Measurements from ENCODE around the gene SUN5.

SUN5 gene

DNA sequence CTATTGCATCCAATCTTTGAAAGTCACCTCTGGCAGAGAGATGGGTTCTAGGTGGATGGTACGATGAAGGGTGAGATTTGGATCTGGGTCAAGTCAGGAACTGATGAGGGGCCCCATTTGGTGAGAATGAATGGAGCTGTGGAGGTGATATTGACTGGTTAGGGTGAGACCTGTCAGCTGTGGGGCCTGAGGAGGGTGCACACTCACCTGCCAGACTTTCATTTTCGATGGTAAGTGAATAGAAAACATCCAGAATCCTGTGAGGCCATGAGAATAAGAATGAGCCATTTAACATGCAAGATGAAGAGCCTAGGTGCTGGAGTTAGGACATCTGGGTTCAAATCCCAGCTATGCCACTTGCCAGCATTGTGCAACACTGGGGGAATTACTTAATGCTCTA, 6.8 kb downstream of the SUN5 start:
- H3K27me3 ChIP-seq (ENCODE audit: control insufficient read depth in 1 of 2, insufficient read depth in 2 of 2, low read length in 2 of 2): no peaks in the 10 kb centered on the region
- H3K9me3 ChIP-seq (ENCODE audit: low read length): no peaks in the 10 kb centered on the region
- H3K4me3 ChIP-seq (ENCODE audit: low read depth in 1 of 2, low read length in 2 of 2): no peak overlapping the region
- no peaks in the 10 kb centered on the region for H3K36me3 ChIP-seq (ENCODE audit: insufficient read depth, low read length)
- H3K27ac ChIP-seq (ENCODE audit: low read depth, low read length): no peak overlapping the region
- no peak overlapping the region for H3K9ac ChIP-seq (ENCODE audit: low read length)
- H3K4me1 ChIP-seq (ENCODE audit: insufficient read depth, low read length): no peaks in the 10 kb centered on the region

DNA sequence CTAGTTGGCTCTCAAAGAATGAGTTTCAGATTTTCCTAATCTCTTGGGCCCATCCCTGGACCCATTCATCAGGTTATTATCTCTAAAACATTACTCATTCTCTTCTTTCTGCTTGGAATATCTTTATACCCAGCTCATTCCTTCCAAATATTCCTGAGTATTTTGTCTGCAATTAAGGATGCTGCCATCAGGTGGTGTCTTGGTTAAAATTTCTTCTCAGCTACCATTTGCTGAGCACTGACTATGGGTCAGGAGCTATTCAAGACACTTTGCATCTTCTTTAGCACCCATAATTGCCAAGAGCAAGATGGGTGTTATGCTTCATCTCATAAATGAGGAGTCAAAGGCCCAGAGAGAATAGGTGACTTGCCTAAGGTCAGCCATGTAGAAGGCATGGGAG, 8.4 kb downstream of the SUN5 start:
- H3K36me3 ChIP-seq (ENCODE audit: insufficient read depth, low read length): no peaks in the 10 kb centered on the region
- no peak overlapping the region for H3K4me3 ChIP-seq (ENCODE audit: low read depth in 1 of 2, low read length in 2 of 2)
- no peak overlapping the region for H3K9ac ChIP-seq (ENCODE audit: low read length)
- H3K27ac ChIP-seq (ENCODE audit: low read depth, low read length): no peak overlapping the region
- H3K27me3 ChIP-seq (ENCODE audit: control insufficient read depth in 1 of 2, insufficient read depth in 2 of 2, low read length in 2 of 2): no peaks in the 10 kb centered on the region
- H3K9me3 ChIP-seq (ENCODE audit: low read length): no peaks in the 10 kb centered on the region
- H3K4me1 ChIP-seq (ENCODE audit: insufficient read depth, low read length): no peaks in the 10 kb centered on the region

DNA sequence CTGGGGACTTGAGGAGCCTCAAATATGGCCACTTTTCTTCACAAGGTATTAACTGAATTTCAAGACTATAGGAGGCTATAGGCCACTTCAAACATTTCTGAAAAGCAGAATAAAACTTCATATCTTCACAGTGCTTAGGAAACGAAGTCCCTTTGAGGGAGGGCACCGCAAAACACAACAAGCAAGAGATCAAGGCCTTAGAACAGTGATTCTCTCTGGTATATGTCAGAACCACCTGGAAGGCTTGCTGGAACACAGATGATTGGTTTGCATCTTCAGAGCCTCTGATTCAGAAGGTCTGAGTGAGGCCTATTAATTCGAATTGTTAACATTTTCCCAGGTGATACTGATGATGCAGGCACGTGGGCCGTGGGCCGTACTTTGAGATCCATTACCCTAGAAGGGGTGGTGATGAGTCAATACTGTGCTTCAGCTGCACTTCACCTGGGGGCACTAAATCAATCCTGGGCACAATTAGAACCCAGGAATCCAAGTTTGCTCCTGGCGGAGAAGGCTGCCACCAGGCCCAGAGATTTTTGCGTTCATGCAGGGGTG, 10.7 kb downstream of the SUN5 start:
- Histone ChIP-seq H3K27me3 (ENCODE audit: control insufficient read depth in 1 of 2, insufficient read depth in 2 of 2, low read length in 2 of 2) (no peaks in the 10 kb centered on the region), H3K36me3 (ENCODE audit: insufficient read depth, low read length) (no peaks in the 10 kb centered on the region), H3K9ac (ENCODE audit: low read length) (no peak overlapping the region), H3K27ac (ENCODE audit: low read depth, low read length) (no peak overlapping the region), H3K9me3 (ENCODE audit: low read length) (no peaks in the 10 kb centered on the region), H3K4me3 (ENCODE audit: low read depth in 1 of 2, low read length in 2 of 2) (no peak overlapping the region), H3K4me1 (ENCODE audit: insufficient read depth, low read length) (no peaks in the 10 kb centered on the region)

DNA sequence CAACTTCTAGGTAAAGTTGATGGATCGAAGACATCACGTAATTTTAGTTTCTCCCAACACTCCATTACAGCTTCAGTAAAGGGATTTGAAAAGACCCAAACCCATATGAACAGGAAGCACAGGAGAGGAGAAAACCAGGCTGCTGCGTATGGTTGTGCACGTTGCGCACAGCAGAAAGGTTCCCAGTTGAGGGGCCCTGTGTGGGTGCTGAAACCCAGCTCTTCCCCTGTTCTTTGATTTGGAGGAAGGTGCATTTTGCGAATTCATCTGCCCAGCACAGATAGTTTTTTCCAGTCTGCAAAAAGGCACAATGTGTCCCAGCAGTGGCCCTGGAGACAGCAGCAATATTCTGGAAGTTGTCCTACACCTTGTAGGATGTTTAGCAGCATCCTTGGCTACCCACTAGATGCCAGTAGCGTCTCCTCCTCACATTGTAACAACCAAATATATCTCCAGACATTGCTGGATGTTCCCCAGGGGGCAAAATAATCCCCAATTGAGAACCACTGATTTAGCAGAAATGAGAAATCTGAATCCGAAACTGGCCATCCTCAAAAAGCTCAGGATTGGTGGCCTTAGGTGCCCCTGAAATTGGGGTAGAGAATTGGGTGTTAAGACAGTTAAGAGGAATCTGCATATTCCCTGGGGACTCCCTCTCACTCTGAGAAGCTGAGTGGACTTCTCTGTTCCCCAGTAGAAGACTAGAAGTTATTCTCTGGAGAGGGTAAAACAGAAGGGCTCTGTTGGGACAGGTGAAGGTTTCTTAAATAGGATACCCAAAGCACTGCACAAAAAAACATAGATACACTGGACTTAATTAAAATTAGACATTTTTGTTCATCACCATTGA, 12.2 kb downstream of the SUN5 start:
- Histone ChIP-seq H3K27ac (ENCODE audit: low read depth, low read length) (no peak overlapping the region), H3K4me1 (ENCODE audit: insufficient read depth, low read length) (no peaks in the 10 kb centered on the region), H3K9me3 (ENCODE audit: low read length) (no peaks in the 10 kb centered on the region), H3K9ac (ENCODE audit: low read length) (no peak overlapping the region), H3K4me3 (ENCODE audit: low read depth in 1 of 2, low read length in 2 of 2) (no peak overlapping the region), H3K36me3 (ENCODE audit: insufficient read depth, low read length) (no peaks in the 10 kb centered on the region), H3K27me3 (ENCODE audit: control insufficient read depth in 1 of 2, insufficient read depth in 2 of 2, low read length in 2 of 2) (no peaks in the 10 kb centered on the region)

DNA sequence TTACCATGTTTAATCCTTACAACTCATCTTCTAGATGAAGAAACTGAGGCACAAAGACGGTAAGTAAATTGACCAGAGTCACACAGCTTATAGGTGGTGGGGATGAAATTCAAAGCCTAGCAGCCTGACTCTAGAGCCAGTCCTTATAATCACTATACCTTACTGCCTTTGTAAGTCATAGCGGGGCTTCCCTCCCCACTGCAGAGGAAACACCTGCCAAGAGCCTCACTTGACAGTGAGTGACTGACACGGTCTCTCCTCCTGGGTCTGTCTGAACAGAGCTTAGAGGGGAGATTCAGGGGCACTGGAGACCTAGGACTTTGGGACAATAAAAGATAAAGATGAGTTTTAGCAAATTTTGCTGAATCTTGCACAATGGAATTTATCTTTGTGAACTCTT, 12.8 kb downstream of the SUN5 start:
- Histone ChIP-seq H3K4me3 (ENCODE audit: low read depth in 1 of 2, low read length in 2 of 2) (no peak overlapping the region), H3K9me3 (ENCODE audit: low read length) (no peaks in the 10 kb centered on the region), H3K4me1 (ENCODE audit: insufficient read depth, low read length) (no peaks in the 10 kb centered on the region), H3K27me3 (ENCODE audit: control insufficient read depth in 1 of 2, insufficient read depth in 2 of 2, low read length in 2 of 2) (no peaks in the 10 kb centered on the region), H3K36me3 (ENCODE audit: insufficient read depth, low read length) (no peaks in the 10 kb centered on the region), H3K9ac (ENCODE audit: low read length) (no peak overlapping the region), H3K27ac (ENCODE audit: low read depth, low read length) (no peak overlapping the region)

DNA sequence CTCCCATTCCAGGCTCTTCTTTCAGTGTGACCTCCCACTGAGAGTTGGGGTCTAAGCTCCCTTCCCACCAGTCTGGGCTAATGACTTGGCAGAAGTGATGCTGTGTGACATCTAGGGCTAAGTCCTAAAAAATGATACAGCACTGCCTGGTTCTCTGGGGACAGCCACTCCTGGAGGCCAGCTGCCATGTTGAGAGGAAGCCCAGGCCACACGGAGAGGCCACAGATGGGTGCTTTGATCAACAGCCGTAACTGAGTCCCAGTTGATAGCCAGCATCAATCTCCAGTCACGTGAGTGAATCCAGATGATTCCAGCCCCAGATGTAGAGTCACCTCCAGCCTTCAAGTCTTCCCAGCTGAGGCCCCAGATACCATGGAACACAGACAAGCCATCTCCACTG, 13.8 kb downstream of the SUN5 start:
- Histone ChIP-seq H3K9me3 (ENCODE audit: low read length) (no peaks in the 10 kb centered on the region), H3K9ac (ENCODE audit: low read length) (no peak overlapping the region), H3K27ac (ENCODE audit: low read depth, low read length) (no peak overlapping the region), H3K4me3 (ENCODE audit: low read depth in 1 of 2, low read length in 2 of 2) (no peak overlapping the region), H3K27me3 (ENCODE audit: control insufficient read depth in 1 of 2, insufficient read depth in 2 of 2, low read length in 2 of 2) (no peaks in the 10 kb centered on the region), H3K4me1 (ENCODE audit: insufficient read depth, low read length) (no peaks in the 10 kb centered on the region), H3K36me3 (ENCODE audit: insufficient read depth, low read length) (no peaks in the 10 kb centered on the region)

DNA sequence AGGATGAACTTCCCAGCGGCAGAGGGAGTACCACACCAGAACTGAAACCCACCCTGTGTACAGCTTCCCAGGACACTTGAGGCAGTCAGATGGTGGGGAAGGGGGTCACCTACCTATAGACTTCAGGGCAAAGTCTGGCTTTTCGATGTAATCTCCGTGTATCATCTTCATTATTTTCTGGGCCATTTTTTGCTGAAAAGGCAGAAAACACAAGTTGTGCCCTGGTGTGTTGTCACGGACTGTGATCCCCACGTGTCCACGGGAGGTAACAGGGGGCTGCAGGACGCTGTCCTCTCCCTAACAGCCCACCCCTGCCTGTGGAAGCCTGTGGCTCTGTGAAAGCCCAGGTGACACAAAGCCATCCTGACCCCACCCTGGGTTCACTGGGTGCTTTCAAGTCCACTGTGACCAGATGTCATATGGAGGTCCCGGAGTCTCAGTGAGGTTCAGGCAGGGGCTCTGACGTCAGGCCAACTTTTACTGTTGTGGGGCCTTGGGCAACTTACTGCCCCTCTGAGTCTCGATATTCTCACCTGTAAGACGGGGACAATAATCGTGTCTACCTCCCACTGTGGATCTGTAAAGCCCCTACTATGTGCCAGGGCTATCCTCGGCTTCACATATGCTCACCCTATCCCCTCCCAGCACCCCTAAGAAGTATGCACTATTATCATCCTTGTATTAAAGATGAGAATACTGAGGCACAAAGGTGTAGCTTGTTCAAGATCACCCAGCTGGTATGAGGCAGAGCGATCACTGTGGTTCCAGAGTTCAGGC, 14.5 kb downstream of the SUN5 start:
- no peak overlapping the region for H3K4me3 ChIP-seq (ENCODE audit: low read depth in 1 of 2, low read length in 2 of 2)
- no peaks in the 10 kb centered on the region for H3K27me3 ChIP-seq (ENCODE audit: control insufficient read depth in 1 of 2, insufficient read depth in 2 of 2, low read length in 2 of 2)
- H3K27ac ChIP-seq (ENCODE audit: low read depth, low read length): no peak overlapping the region
- no peaks in the 10 kb centered on the region for H3K4me1 ChIP-seq (ENCODE audit: insufficient read depth, low read length)
- H3K36me3 ChIP-seq (ENCODE audit: insufficient read depth, low read length): no peaks in the 10 kb centered on the region
- H3K9ac ChIP-seq (ENCODE audit: low read length): no peak overlapping the region
- no peaks in the 10 kb centered on the region for H3K9me3 ChIP-seq (ENCODE audit: low read length)

DNA sequence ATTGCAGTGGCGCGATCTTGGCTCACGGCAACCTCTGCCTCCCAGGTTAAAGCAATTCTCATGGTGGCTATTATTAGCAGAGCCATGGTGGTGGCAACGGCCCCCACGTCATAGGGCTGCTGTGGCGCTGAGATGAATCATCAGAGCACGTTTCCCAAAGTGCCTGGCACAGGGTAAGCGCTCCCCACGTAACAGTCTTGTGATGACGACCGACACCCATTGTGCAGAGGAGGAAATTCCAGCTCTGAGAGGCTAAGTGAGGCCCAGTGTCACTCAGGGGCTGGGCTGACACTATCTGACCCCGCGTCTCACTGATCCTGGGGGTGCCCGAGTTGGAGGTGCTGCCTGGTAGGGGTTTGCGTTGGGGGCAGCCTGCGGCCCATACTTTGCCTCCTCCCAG, 16.2 kb downstream of the SUN5 start:
- H3K36me3 ChIP-seq (ENCODE audit: insufficient read depth, low read length): no peaks in the 10 kb centered on the region
- no peak overlapping the region for H3K9ac ChIP-seq (ENCODE audit: low read length)
- no peaks in the 10 kb centered on the region for H3K27me3 ChIP-seq (ENCODE audit: control insufficient read depth in 1 of 2, insufficient read depth in 2 of 2, low read length in 2 of 2)
- H3K4me3 ChIP-seq (ENCODE audit: low read depth in 1 of 2, low read length in 2 of 2): no peak overlapping the region
- H3K4me1 ChIP-seq (ENCODE audit: insufficient read depth, low read length): no peaks in the 10 kb centered on the region
- no peak overlapping the region for H3K27ac ChIP-seq (ENCODE audit: low read depth, low read length)
- H3K9me3 ChIP-seq (ENCODE audit: low read length): no peaks in the 10 kb centered on the region

DNA sequence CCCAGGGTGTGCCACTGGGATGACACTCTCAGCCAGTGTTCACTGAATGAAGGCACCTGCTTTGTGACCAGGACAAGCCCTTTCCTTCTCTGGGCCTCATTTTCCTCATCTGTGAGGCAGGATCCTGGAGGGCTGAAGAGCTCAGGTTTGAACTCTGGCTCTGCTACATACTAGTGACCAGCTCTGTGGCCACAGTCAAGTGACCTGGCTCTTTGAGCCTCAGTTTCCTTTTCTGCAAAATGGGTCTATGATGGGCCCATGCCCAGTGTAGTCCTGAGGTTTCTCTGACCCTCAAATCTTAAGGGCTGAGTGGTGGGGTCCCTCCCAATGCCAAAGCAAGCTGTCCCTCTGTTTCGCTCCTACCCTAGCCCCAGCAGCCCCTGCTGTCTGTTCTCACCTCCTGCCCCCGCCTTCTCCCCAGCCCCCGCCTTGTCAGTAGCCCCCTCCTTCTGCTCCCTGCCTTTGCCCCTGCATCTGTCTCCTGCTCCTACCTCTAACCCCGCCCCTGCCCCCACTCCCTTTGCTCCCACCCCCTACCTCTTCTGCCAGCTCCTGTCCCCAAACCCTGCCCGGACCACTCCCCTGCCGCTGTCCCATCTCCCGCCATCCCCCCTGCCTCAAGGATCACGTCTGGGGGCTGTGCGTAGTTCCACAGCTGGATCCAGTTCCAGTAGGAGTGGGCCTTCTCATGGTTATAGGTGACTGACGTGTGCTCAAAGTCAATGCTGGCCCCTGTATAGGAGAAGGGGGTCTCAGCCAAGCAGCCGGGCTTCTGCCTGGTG, 17.0 kb downstream of the SUN5 start:
- Histone ChIP-seq H3K27ac (ENCODE audit: low read depth, low read length) (no peak overlapping the region), H3K36me3 (ENCODE audit: insufficient read depth, low read length) (no peaks in the 10 kb centered on the region), H3K9ac (ENCODE audit: low read length) (no peak overlapping the region)

DNA sequence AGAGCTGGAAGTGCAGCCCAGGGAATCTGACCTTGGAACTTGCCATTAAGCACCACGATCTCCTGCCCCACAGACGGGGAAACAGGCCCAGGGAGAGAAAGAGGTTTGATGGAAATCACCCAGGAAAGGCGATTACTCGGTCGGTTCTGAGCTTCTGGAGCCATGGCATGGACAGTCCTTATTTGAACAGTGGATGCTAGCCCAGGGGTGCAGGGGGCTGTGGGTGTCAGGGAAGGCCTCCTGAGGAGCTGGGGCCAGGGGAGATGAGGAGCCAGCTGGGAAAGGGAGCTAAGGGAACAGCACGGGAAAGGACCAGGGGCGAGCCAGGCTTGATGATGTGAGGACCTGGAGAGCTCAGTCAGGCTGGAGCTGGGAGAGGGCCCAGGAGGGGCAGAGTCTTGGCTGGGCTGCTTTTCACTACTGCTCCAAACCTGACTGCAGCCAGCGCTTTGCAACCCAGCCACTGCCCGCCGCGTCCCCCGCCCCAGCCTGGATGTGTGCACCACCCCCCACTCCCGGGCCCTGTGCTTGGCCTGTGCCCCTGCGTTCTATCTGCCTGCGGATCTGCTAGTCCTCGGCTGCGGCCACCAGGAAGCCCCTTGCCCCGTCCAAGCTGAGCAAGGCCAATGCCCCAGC, 17.8 kb downstream of the SUN5 start:
- Histone ChIP-seq H3K9ac (ENCODE audit: low read length) (no peak overlapping the region), H3K4me3 (ENCODE audit: low read depth in 1 of 2, low read length in 2 of 2) (no peak overlapping the region), H3K9me3 (ENCODE audit: low read length) (no peaks in the 10 kb centered on the region), H3K4me1 (ENCODE audit: insufficient read depth, low read length) (no peaks in the 10 kb centered on the region), H3K36me3 (ENCODE audit: insufficient read depth, low read length) (no peaks in the 10 kb centered on the region), H3K27me3 (ENCODE audit: control insufficient read depth in 1 of 2, insufficient read depth in 2 of 2, low read length in 2 of 2) (no peaks in the 10 kb centered on the region), H3K27ac (ENCODE audit: low read depth, low read length) (no peak overlapping the region)

More for the DNA sequence above, 17.0 kb downstream of the SUN5 start:
- no peak overlapping the region for H3K4me3 ChIP-seq (ENCODE audit: low read depth in 1 of 2, low read length in 2 of 2)
- H3K9me3 ChIP-seq (ENCODE audit: low read length): no peaks in the 10 kb centered on the region
- no peaks in the 10 kb centered on the region for H3K4me1 ChIP-seq (ENCODE audit: insufficient read depth, low read length)
- no peaks in the 10 kb centered on the region for H3K27me3 ChIP-seq (ENCODE audit: control insufficient read depth in 1 of 2, insufficient read depth in 2 of 2, low read length in 2 of 2)

DNA sequence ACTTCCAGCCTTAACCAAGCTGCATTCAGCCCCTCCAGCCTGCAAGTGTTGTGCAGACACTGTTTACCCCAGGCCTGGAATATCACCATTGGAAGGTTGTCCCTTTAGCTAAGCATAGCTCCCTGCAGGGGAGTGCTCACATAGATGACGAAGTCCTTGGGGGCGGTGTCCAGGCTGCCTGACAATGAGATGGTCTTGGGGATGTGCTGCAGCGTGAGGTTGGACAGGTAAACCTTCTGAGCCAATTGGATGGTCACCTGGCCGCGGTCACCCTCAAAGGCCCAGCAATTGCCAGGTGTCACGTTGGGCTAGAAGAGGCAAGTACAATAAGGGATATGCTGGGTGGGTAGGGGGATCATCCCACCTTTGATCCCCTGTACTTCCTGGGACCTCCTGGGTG, 18.6 kb downstream of the SUN5 start:
- no peak overlapping the region for H3K27ac ChIP-seq (ENCODE audit: low read depth, low read length)
- no peak overlapping the region for H3K4me3 ChIP-seq (ENCODE audit: low read depth in 1 of 2, low read length in 2 of 2)
- H3K27me3 ChIP-seq (ENCODE audit: control insufficient read depth in 1 of 2, insufficient read depth in 2 of 2, low read length in 2 of 2): no peaks in the 10 kb centered on the region
- H3K36me3 ChIP-seq (ENCODE audit: insufficient read depth, low read length): no peaks in the 10 kb centered on the region
- no peaks in the 10 kb centered on the region for H3K4me1 ChIP-seq (ENCODE audit: insufficient read depth, low read length)
- no peaks in the 10 kb centered on the region for H3K9me3 ChIP-seq (ENCODE audit: low read length)
- H3K9ac ChIP-seq (ENCODE audit: low read length): no peak overlapping the region
